Kidney (tissue), 14 donors: Measurements from ENCODE around the gene LRRC2. TPM values are rescaled to one million over a fixed set of nuclear protein-coding genes. Genes with fewer than 3 reads are reported as not detected.

Experiments
- DNase-seq, 5 donors: peaks; one replicate each; pipeline ENCODE4 v3.0.0-alpha.2; 2013 to 2020
- FAIRE-seq: peaks from 2 replicates; lab custom pipeline; 2012; peaks lifted over from hg19 to GRCh38; lab: Jason Lieb, UNC
- H3K27ac ChIP-seq, 2 donors: one replicate each; pipeline ENCODE4 v1.7.0; 2013; ENCODE audit warnings: low read depth in 2 of 2, low read length in 2 of 2, inconsistent platforms in 1 of 2
- H3K27me3 ChIP-seq: one replicate; pipeline ENCODE4 v1.7.1; 2013; ENCODE audit warnings: low read length, inconsistent platforms; ENCODE audit not compliant: control insufficient read depth, insufficient read depth
- H3K36me3 ChIP-seq, 3 donors: one replicate each; pipeline versions ENCODE4 v1.7.0 to v1.7.1; 2013; ENCODE audit warnings: low read length in 3 of 3, control low read depth in 1 of 3, inconsistent platforms in 1 of 3; ENCODE audit not compliant: insufficient read depth in 3 of 3, control insufficient read depth in 2 of 3
- H3K4me1 ChIP-seq, 3 donors: one replicate each; pipeline versions ENCODE4 v1.7.0 to v1.7.1; 2013; ENCODE audit warnings: low read length in 3 of 3, inconsistent platforms in 1 of 3, low read depth in 1 of 3; ENCODE audit not compliant: control insufficient read depth in 2 of 3, insufficient read depth in 2 of 3
- H3K4me3 ChIP-seq, 3 donors: one replicate each; pipeline versions ENCODE4 v1.7.0 to v1.8.1; 2013; ENCODE audit warnings: low read length in 3 of 3, control low read depth in 1 of 3, inconsistent platforms in 1 of 3
- H3K9ac ChIP-seq, 3 donors: one replicate each; pipeline versions ENCODE4 v1.7.0 to v1.7.1; 2013; ENCODE audit warnings: low read length in 3 of 3, control low read depth in 1 of 3, inconsistent platforms in 1 of 3
- H3K9me3 ChIP-seq, 3 donors: one replicate each; pipeline versions ENCODE4 v1.7.0 to v1.7.1; 2013; ENCODE audit warnings: low read length in 3 of 3, control low read depth in 1 of 3, inconsistent platforms in 1 of 3; ENCODE audit not compliant: control insufficient read depth in 2 of 3, insufficient read depth in 1 of 3
- CTCF ChIP-seq: IDR thresholded peaks from 3 replicates; pipeline ENCODE4 v1.5.1; 2012; ENCODE audit warnings: mild to moderate bottlenecking, moderate library complexity, borderline replicate concordance; ENCODE audit not compliant: insufficient read depth; ENCODE audit errors: extremely low read depth
- intact Hi-C: fragments of 100-400 bp; cut with DNase I; formaldehyde crosslinking; loops from one replicate; pipeline ENCODE4 v1.11.1; 2022
- polyA plus RNA-seq: library from polyadenylated mRNA; stranded (reverse); fragments of 350-450 nt; fragmentation: Illumina TruSeq; extraction: RNeasy Lipid Tissue Mini Kit (QIAGEN cat#74804); gene quantifications from one replicate; pipeline ENCODE4 v1.2.3, GENCODE V29; 2014; ENCODE audit warnings: low read depth, low replicate concordance; ENCODE audit not compliant: insufficient read depth
- total RNA-seq: library from RNA; stranded (reverse); fragmentation: NEBNext Ultra II Directional; extraction: Animal tissue kit (Norgen Biotek cat#: 25700); gene quantifications from one replicate; pipeline ENCODE4 v1.2.1, GENCODE V29; 2021
- donor health status: control.
- donor health status: control.
- donor health status: control.
- donor health status: control.
- donor health status: control.
- donor health status: DM: yes; HTN: yes; CAD: no.
- donor health status: Normal renal cell carcinoma (clear cell type).

The LRRC2 gene
- total and polyA plus RNA-seq, 2 donors from 2014 or later, result 3.4 to 7.5 TPM

DNA sequence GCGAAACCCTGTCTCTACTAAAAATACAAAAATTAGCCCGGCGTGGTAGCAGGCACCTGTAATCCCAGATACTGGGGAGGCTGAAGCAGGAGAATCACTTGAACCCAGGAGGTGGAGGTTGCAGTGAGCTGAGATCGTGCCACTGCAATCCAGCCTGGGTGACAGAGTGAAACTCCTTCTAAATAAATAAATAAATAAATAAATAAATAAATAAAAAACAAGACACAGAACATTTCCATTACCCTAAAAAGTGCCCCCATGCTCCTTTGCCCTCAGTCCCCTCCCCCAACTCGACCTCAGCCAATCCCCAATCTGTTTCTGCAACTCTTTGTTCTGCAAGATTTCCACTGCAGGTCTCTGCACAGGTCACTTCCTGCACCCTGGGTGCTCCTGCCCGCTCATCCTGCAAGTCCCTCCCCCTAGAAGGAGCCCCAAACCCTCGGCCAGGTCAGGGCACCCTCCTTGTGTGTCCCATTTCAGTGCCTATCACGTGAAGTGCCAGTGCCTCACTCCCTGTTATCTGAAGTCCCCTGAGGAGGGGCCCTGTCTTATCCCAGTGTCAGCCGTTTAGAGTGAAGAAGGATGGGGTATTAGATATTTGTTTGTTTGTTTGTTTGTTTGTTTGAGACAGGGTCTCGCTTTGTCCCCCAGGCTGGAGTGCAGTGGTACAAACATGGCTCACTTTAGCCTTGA lies 47.4 kb upstream of the LRRC2 start:
- Histone ChIP-seq H3K9ac (no peak overlapping the region), H3K36me3 (no peaks in the 10 kb centered on the region), H3K4me3 (no peak overlapping the region), H3K4me1 (peaks cover 0 to 7% (median 0%) of the 10 kb centered on the region in 3 donors), H3K27ac (no peak overlapping the region), H3K9me3 (no peaks in the 10 kb centered on the region), H3K27me3 (no peaks in the 10 kb centered on the region)
- TF ChIP-seq CTCF, result no peak
- intact Hi-C loops, result no loop called here
- FAIRE-seq, result no peak
- DNase-seq, result no peak

- DNase-seq (peak in 3 of 5 donors; percentile 48 to 72 (median 70)), FAIRE-seq (no peak)
- no peaks in the 10 kb centered on the region for H3K27me3 ChIP-seq
- no peak within 1 kb of the TSS for H3K27ac ChIP-seq
- no peak within 1 kb of the TSS for H3K9ac ChIP-seq
- no peak within 1 kb of the TSS for H3K4me3 ChIP-seq
- H3K4me1 ChIP-seq, result peaks cover 0 to 7% (median 0%) of the 10 kb centered on the region in 3 donors
- H3K9me3 ChIP-seq, result no peaks in the 10 kb centered on the region
- TF ChIP-seq CTCF, result no peak
- intact Hi-C loops, result no loop called here
- H3K36me3 ChIP-seq, result no peaks in the 10 kb centered on the region
Observed at GRCh38 chr3:46612324-46612723, 46.2 kb upstream of the LRRC2 start, which contains the start of gene FAM240A. Gene FAM240A (plus strand): TSS chr3:46612525. CDS start chr3:46612684, 159 bp downstream.

DNA sequence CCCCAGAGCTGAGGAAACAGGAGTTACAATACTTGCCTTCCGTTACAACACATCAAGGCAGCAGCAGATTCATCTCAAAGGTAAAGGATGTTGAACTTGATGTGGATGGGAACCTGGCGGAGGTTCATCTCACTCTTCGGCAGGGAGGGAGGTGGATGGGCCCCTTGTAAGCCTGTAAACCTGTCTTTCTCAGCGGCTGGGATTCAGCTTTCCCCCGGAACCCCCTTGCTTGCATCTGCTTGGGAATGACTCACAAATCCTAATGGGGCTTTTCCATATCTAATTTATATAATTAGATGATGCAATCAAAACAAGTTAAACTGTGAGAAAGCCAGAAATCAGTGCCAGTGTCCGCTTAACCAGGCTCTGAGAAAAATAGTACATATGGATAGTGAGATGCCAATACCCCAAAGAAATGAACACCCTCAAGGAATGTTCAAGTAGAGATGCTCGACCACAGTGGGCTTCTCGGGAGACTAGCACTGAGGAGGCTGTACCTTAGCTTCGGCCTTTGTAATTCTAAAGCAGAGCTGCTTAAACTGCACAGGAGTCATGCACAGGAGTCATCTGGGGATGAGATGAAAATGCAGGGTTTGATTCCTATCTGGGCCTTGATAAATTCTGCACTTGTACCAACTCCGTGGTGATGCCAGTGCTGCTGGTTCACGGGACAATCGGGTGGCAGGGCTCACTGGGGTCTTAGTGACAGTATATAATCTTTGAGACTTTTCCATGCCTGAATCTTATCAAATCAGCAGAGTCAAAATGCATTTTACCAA lies 44.0 kb upstream of the LRRC2 start:
- no peak for TF ChIP-seq CTCF
- Histone ChIP-seq H3K9me3 (no peaks in the 10 kb centered on the region), H3K27me3 (no peaks in the 10 kb centered on the region), H3K4me1 (peaks cover 0 to 7% (median 0%) of the 10 kb centered on the region in 3 donors), H3K27ac (no peak overlapping the region), H3K4me3 (no peak overlapping the region), H3K9ac (no peak overlapping the region), H3K36me3 (no peaks in the 10 kb centered on the region)
- intact Hi-C loops, result no loop called here
- FAIRE-seq (no peak), DNase-seq (peak in 1 of 5 donors; percentile 12)
